COLO829 (cell line): ENCODE data around the gene EME1.
"Not testable (repeated sequence)": the region's sequence is repeated elsewhere in the genome, so short reads cannot be mapped to it uniquely, and the experiment has no call there.

ENCODE experiments used
- DNase-seq: peaks from one replicate; pipeline ENCODE4 v3.0.0; 2012; ENCODE audit warnings: low spot score

EME1 gene

GRCh38 chr17:50394711-50395110 is 21.7 kb downstream of the EME1 start:
- no peak for DNase-seq

DNA sequence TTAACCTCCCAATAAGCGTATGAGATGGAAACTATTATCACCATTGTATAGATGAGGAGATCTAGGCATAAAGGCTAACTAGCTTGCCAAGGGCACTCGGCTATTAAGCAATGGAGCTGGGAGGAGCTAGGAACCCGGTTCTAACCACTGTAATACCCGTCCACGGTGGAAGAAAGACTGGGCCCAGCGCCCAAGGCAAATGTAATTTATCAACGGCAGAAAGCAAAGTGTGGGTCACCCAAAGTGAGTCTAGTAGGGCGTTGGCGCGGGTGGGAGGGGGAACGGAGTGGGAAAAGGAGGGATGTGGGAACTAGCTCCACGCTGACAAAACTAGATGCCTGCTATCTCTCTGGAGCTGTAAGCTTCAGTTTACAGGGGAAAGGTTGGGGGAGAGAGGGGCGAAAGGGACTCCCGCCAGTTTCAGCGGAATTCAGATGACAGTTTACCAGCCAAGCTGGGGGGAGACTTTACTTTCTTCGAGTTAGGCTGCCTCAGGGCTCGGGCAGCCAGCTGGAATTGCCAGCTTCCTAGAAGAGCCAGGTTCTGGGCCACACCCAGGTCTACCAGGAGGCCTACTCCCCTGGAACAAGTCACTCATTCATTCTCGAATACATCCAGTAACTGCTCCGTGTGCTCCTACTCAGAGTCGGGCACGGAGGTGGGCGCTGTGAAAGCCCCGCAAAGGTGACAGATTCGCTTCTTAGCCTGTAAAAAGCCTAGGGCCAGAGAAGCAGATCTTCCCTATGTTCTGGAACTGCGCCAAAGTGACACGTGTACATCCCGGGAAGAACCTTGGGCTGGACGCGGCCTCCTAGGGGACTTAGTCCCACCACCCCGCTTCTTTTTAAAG is 23.5 kb downstream of the EME1 start:
- no peak for DNase-seq

- peak; percentile 79 for DNase-seq
These were observed 24.3 kb downstream of the EME1 start, which contains the start of gene LRRC59 for GRCh38 chr17:50397111-50397918. TSS of gene LRRC59 (minus strand) at chr17:50397523. CDS start at chr17:50397317, 206 bp downstream.

DNA sequence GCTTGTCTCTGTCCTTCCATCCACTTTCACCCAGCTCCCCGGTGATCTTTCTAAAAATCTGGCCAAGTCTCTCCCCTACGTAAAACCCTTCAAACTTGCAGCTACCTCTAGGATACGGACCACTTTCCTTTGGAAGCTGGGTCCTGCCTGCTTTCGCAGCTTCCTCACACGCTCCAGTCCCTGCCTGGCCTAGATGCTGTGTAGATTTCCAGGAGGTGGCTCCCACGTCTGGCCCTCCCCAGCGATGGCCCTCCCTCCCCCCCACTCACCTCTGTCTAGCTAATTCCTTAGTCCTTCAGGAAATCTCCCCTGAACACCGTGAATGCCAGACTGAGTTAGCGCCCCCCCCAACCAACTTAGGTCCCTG is 24.9 kb downstream of the EME1 start:
- DNase-seq, result no peak

GRCh38 chr17:50398672-50399071 is 25.6 kb downstream of the EME1 start:
- not testable (repeated sequence) for DNase-seq

GRCh38 chr17:50399591-50399990 is 26.6 kb downstream of the EME1 start:
- DNase-seq, result not testable (repeated sequence)

- not testable (repeated sequence) for DNase-seq
These were observed 32.3 kb downstream of the EME1 start for GRCh38 chr17:50405351-50405750.

DNA sequence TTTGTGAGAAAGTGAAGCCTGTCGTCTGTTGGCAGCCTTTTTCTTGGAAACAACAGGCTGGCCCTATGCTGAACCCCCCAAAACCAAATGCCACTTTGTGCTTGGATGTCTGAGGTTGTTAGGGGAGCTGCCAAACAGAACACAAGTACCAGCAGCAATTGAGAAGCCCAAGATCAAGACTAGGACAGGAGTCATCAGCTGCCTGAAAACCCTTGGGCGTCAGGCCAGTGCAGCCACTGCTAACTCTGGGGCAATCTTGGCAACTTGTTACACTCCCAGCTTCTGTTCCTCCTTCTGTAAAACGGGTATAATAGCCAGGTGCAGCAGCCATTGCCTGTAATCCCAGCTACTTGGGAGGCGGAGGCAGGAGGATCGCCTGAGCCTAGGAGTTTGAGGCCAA is 33.5 kb downstream of the EME1 start:
- no peak for DNase-seq

DNA sequence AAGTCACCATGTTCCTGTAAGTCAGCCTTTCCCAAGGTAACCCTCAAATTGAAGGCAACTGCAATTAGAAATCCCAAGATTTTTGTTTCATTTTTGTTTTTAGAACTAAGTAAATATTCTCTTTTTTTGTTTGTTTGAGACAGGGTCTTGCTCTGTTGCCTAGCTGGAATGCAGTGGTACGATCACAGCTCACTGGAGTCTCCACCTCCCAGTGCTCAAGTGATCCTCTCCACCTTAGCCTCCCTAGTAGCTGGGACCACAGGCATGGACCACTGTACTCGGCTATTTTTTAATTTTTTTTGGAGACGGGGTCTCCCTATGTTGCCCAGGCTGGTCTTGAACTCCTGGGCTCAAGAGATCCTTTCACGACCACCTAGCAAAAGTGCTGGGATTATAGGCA is 34.9 kb downstream of the EME1 start:
- DNase-seq, result no peak

- no peak for DNase-seq
These were observed 39.2 kb downstream of the EME1 start for GRCh38 chr17:50412188-50412732.

- no peak for DNase-seq
These were observed 41.8 kb downstream of the EME1 start for GRCh38 chr17:50414808-50415207.

DNA sequence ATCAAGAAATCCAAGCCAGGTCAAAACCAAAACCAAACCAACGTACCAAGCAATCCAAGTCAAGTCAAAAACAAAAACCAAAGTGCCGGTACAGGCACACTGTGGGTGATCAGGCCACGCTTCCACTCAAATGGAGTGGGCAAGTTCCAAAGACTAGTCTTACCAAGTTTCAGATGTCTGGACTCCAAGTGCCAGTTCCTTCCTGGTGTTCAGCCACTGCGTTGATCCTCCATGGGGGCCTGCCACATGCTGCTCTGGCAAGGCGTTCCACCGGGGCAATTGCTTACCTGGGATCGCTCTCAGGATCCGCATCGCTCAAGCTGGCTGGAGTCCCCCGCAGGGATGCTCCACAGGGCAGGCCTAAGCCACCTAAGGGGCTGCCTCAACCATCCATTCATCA is 46.5 kb downstream of the EME1 start:
- DNase-seq, result not testable (repeated sequence)

GRCh38 chr17:50420419-50421112 is 47.5 kb downstream of the EME1 start:
- peak; percentile 63 for DNase-seq

DNA sequence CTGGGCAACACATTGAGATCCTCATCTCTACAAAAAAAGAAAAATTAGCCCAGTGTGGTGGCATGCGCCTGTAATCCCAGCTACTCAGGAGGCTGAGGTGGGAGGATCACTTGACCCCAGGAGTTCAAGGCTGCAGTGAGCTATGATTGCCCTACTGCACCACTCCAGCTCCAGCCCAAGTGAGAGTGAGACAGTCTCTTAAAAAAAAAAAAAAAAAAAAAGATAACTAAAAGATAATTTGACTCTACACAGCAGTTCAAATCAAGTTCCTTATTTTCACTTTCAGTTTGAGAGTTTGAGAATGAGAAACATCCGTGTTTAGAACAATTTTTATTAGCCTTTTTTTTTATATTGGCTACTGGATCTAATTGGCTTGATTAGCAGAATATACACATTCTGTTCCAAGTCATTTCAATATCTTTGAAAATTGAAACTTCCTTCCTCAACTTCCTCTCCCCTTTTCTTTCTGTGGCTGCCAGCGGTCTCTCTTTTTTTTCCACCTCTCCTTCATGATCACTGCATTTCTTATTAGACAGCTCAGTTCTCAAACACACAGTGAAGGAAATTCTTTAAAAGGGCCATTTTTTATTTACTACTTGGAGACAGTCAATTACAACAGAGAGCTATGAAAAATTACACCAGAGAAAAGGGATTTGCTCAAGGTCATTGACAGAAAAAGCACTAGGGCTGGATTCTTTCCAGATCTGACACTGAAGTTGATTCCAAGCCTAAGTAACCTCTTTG is 48.5 kb downstream of the EME1 start:
- DNase-seq, result no peak

- DNase-seq, result no peak
These were observed 49.7 kb downstream of the EME1 start for GRCh38 chr17:50422738-50423137.

DNA sequence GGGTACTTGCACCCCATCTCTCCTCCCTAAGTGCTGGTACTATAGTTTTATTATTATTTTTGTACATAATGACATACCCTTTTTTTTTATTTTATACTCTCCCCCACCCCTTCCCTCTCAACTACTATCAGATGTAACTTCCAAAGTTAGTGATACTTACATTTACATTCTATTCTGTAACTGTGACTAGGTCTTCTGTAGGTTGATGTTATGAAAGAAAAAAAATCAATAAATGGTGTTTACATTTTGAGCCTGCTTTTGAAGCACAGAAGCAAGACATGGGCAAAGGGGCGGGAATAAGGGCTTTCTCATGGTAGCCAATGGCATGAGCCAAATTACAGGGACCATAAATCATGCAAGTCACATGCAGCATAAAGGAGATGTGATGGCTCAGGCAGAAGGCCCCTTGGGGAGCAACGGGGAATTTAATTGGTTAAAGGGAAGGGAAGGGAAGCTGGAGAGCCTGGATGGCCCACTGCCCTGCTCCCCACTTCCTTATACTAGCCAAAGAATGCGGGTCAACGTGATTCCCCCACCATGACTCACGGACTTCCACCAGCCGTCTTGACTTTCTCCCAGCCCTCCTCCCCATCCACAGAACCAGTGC is 50.6 kb downstream of the EME1 start:
- DNase-seq, result no peak

- DNase-seq, result no peak
These were observed 51.4 kb downstream of the EME1 start for GRCh38 chr17:50424246-50424995.

- DNase-seq, result no peak
These were observed 52.1 kb downstream of the EME1 start for GRCh38 chr17:50424996-50425681.

GRCh38 chr17:50425682-50426471 is 52.8 kb downstream of the EME1 start, which contains the start of gene ACSF2:
TSS of gene ACSF2 (plus strand) at chr17:50426218. CDS start at chr17:50426262, 44 bp downstream.
- DNase-seq, result peak; percentile 73
